PC-3 (cell line): ENCODE measurements around the gene SAMD11.

Experiments used
- EZH2 ChIP-seq: fragments of 300-600 bp; sonication (generic); IDR thresholded peaks from one replicate; pipeline ENCODE4 v1.6.1; 2017; ENCODE audit warnings: antibody characterized with exemption, mild to moderate bottlenecking, low read length; ENCODE audit not compliant: unreplicated experiment
- EZH2phosphoT487 ChIP-seq: fragments of 300-600 bp; sonication (generic); IDR thresholded peaks from 2 replicates; pipeline ENCODE4 v1.6.1; 2018; ENCODE audit warnings: mild to moderate bottlenecking, antibody characterized with exemption, low read length, borderline replicate concordance
- TF ChIP-seq, protein P1 (sequence below): fragments of 300-600 bp; sonication (generic); conservative IDR thresholded peaks from 2 replicates; pipeline ENCODE4 v1.5.1; 2017; ENCODE audit warnings: antibody characterized with exemption, low read depth, mild to moderate bottlenecking, low read length

- TF ChIP-seq, protein P1, sequence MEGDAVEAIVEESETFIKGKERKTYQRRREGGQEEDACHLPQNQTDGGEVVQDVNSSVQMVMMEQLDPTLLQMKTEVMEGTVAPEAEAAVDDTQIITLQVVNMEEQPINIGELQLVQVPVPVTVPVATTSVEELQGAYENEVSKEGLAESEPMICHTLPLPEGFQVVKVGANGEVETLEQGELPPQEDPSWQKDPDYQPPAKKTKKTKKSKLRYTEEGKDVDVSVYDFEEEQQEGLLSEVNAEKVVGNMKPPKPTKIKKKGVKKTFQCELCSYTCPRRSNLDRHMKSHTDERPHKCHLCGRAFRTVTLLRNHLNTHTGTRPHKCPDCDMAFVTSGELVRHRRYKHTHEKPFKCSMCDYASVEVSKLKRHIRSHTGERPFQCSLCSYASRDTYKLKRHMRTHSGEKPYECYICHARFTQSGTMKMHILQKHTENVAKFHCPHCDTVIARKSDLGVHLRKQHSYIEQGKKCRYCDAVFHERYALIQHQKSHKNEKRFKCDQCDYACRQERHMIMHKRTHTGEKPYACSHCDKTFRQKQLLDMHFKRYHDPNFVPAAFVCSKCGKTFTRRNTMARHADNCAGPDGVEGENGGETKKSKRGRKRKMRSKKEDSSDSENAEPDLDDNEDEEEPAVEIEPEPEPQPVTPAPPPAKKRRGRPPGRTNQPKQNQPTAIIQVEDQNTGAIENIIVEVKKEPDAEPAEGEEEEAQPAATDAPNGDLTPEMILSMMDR, result no peak
- no peak for TF ChIP-seq EZH2
- TF ChIP-seq EZH2phosphoT487, result no peak
Measured at GRCh38 chr1:886311-886710, 37.4 kb upstream of the SAMD11 start.
